Fibroblast of peridontal ligament (primary cell): Measurements from ENCODE around the gene TRIP6.
"Not testable (repeated sequence)": the region's sequence is repeated elsewhere in the genome, so short reads cannot be mapped to it uniquely, and the experiment has no call there.

Experiments used
- DNase-seq: peaks from one replicate; pipeline ENCODE4 v3.0.0-alpha.2; 2010; ENCODE audit errors: extremely low read depth

Gene TRIP6

DNA sequence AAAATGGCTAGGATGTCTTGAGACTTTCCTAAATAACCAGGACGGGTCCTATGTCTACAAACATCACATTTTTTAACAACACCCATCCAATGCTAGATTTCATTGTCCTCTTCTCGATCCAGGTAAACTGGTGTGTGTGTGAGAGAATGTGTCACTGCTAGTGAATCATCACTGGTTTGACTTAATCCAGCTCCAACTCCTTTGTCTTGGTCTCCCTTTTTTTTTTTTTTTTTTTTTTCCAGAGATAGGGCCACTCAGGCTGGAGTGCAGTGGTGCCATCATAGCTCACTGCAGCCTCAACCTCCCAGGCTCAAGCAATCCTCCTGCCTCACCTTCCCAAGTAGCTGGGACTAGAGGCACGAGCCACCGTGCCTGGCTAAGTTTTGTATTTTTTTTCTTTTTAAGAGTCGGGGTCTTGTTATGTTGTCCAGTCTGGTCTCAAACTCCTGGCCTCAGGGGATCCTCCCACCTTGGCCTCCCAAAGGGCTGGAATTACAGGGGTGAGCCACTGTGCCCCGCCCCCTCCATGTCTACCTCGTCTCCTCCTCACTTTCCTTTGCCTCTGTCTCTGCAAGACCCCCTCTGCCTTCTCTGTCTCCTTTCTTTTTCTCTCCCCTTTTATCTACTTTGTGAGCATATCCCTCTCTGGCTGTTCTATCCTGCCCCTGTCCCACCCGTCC lies 24.5 kb downstream of the TRIP6 start:
- no peak for DNase-seq

DNA sequence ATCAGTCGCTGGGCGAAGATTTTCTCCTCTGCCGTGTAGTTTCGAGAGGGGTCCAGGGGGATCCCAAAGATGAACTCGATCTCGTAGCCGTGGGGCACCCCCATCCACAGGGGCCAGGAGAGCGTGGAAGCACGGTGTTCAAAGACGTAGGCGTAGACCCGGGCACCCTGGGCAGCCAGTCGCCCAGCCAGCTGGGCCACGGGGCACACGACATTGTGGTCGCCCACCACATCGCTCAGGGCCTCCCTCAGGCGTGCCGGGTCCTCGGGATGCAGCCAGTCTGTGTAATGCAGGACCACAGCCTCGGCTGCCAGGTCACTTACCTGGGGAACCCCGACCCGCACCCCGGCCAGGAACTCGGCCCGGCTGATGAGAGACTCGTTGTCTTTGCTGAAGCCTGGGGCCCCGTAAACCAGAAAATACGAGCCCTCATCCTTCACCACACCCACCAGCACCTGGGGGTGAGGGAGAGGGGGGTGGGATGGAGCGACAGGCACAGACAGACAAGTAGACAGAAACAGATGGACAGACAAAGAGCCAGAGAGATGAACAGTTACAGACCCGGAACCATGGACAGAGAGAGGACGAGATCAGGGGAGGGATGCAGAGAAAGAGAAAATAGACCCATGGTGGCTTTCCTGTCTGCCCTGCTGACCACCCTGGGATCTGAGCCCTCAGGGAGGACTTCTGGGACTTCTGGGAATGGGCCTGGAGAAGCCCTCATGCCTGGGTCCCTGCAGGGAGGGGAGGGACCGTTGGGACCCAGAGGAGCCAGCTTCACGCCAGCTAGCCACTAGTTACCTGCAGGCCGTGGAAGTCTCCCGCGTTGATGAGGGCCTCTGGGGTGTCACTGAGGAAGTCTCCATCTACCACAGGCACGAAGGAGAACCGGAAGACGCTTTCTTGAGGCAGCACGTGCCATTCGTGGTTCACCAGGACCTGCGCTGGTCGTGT lies 25.5 kb downstream of the TRIP6 start:
- no peak for DNase-seq

DNA sequence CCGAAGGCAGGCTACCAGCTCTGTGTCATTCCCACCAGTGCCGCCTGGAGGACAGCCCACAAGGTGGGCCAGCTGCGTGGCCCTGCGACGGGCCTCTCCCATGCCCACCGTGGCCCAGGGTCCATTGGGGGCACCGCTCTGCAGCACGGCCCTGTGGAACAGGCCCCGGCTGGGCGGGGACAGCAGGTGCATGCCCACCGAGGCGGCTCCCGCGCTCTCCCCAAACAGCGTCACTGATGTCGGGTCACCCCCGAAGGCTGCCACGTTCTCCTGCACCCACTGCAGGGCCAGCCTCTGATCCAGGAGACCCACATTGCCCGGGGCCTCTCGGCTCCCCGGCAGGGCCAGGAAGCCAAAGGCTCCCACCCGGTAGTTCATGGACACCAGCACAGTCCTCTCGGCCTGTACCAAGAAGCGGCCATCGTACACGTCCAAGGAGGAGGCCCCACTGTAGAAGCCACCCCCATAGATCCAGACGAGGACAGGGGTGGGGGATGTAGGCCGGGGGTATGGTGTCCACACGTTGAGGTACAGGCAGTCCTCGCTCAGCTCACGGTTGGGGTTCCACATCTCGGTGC lies 26.2 kb downstream of the TRIP6 start:
- DNase-seq = no peak

DNA sequence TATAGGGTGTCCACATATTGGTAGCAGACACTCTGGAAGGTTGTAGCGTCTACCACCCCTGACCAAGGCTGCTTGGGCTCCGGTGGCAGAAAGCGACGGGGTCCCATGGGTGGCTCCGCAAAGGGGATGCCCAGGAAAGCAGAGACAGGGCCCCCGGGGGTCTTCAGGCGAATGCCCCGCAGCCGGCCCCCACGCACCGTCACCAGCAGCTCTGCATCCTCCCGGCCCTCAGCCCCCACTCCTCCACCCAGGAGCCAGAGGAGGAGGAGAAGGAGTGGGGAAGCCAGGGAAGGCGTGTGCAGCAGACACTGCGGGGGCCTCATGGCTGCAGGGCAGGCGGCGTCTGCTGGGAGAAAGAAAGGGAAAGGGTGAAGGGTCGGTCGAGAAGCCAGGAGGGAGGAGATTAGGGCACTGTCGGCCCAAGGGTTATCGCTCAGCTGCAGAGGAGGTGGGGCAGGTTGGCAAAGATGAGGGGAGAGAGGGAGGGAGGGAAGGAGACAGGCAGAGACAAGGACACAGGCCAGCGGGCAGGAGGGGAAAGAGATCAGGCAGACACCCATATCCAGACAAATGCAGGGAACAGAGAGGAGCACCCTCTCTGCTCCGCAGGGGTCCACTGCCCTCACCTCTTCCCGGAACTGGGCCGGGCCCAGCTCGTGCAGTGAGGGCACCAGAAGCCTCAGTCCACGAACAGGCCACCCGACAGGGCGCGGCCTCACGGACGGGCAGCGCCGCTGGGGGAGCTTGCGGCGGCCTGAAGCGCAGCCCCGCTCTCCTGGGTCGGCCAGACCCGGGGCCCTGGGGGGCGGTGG lies 26.9 kb downstream of the TRIP6 start:
- DNase-seq = no peak

DNA sequence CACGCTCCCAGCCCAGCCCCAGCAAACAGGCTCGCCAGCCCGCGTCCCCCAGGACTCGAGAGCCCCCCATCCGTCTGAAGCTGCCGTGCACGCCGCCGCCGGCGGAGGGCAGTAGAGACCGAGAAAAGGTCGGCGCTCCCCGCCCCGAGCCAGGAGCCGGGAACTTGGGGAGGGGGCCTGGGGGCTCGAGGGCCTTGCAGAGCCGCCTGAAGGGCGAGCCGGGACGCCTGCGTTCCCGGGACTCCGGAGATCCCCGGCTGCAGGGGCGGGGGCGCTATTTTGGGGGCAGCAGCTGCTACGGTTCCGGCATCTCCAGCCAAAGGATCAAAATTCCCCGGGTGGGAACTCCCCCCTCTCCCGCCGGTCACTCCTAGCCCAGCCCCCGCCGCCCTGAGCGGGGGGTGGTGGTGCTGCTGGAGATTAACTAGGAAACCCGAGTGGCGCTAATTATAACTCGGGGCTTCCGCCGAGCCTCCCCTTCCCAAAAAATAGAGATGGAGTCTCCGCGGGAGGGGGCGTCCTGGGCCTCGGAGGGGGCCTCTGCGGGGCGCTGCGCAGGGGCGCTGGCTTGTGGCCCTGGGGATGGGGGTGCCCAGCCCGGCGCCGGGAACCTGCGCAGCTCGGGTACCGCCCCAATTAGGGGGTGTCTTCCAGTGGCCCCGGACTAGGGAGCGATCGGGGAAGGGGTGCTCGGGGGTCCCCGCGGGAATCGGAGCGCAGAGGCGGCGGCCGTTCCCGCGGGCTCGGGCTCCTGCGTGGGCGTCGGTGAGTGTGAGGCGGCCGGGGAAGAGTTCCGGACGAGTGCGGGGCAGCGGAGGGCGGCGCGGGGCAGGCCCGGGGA lies 27.9 kb downstream of the TRIP6 start:
- no peak for DNase-seq

DNA sequence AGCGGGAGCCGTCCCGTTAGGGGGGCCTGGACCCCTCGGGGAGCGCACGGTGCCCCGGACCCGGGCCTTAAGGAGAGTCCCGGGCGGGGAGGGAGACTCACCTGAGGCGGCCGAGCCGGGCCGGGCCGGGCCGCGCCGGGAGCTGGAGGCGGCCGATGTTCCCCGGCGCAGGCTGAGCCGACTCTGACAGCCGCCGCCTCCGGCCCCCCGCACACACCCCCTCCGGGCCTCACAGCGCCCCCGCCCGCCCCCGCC lies 28.4 kb downstream of the TRIP6 start, which contains the start of gene ACHE:
TSS of gene ACHE (minus strand) at position 188 of the 255 bp plus-strand sequence. CDS start 1,656 bp downstream, outside the sequence.
- DNase-seq = no peak

DNA sequence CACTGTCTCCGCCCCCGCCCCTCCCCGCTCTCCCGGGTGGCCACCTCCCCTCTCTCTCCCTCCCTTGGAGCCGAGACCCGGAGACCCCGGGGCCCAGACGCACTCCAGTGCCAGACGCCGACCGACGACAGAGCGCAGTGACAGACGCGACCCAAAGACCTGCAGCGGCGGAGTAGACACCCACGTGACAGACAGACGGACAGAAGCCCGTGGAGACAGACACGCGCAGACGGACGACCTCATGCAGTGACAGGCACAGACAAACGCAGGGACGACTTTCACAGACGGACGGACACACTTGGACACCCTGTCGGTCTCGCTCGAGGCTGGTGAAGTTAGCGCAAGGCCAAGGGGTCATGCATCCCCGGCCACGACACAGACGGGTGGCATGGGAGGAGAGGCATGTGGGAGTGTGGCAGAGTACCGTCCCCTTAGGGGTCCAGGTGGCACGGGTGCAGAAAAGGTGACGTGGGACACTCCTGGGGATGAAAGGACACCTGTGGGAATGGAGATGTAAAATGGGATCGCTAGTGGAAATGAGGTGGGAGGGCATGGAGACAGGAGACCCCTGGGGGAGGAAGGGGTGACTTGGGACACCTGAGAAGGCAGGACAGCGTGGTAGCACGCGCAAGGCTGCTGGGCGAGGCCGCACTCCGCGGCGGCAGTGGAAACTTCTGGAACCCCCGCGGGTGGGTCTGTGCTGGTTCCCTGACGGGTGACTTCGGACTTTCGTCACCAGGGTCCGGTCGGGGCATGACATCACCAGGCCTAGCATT lies 29.0 kb downstream of the TRIP6 start:
- no peak for DNase-seq

DNA sequence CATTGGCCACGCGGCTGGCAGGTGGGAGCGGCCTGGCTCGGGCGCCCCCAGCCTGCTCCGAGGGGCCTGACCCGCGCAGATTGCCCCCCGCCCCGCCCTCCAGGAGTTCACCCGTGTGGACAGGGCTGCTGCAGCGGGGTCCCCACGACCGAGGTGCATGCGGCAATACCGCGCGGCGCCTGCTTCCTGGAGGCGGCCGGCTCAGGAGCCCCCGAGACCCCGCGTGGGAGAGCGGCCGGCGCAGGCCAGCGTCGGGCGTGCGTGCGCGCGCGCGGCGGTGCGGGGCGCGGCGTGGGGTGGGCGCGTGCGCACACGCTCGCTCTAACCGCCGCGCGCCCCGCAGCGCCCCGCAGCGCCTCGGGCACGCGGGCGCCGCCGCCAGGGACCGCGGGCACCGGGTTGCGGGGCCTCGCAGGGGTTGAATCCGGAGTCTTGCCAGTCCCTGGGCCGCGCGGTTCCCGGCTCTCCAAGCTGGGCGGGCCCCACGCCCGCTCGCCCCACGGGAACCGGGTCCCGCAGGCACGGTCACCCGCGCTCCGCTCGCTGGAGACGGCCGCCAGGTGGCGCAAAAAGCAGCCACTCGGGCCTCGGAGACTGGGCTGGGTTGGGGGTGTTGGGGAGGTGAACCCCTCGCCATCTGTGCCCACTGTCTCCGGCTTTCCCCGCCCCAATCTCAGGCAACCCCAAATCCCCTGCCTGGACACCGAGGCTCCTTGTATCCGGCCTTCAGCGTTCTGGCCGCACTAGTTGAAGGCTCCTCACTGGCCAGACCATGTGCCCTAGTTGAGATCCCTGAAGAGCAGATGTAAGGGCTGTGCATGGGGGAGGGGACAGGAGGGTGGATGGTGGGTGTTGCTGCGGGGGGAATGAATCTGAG lies 29.8 kb downstream of the TRIP6 start:
- no peak for DNase-seq

DNA sequence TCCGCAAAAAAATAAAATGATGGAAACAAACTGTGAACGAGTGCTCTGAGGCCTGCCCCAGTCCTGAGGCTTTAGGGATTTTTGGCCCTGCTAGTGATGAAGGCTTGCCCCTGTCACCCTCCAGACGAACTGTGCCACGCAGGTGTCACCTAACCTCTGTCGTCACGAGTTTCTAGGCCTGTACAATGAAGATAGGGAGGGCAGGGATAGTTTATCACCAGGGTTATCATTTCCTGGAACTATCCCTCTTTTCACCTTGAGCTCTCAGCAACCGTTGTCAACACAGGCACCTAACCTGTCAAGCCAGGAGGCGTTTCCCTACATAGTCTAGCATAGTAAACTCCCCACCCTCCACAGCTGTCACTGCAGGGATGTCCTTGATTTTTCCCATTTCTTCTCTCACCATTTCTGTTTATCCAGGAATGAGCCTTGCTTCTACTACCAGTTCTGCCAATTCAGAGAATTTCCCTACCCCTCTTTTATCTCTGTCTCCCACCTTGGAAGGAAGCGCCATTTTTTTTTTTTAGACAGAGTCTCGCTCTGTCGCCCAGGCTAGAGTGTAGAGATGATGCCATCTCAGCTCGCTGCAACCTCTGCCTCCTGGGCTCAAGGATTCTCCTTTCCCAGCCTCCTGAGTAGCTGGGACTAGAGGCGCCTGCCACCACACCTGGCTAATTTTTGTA lies 30.7 kb downstream of the TRIP6 start:
- no peak for DNase-seq

DNA sequence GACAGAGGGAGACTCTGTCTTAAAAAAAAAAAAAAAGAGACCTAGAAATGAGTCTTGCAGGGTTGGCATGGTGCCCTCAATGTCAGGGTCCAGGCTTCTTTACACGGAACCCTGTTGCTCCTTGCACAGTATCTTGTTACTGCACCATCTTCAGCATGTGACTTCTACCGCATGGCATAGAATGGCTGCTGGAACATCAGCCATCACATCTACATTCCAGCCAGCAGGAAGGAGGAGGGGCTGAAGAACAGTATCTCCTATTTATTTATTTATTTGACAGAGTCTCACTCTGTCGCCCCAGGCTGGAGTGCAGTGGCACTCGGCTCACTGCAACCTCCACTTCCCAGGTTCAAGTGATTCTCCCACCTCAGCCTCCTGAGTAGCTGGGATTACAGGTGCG lies 32.2 kb downstream of the TRIP6 start:
- DNase-seq = no peak

DNA sequence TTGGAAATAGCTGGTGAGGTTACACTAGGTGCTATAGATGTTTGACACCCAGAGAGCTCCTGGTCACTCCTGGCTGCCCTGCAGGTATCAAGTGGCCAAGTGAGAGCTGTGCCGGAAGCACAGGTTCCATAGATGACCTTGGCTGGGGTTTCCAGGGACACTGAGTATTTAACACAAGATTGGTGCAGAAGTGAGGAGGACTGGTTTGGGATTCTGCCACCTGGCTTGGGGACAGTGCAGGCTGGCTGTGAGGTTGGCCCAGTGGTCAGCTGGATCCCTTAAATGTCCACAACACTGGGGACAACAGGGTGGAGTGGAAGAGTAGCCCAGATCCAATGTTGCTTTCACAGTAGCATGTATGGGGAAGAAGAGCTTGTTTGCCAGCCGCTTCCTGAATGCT lies 33.8 kb downstream of the TRIP6 start:
- DNase-seq = no peak

DNA sequence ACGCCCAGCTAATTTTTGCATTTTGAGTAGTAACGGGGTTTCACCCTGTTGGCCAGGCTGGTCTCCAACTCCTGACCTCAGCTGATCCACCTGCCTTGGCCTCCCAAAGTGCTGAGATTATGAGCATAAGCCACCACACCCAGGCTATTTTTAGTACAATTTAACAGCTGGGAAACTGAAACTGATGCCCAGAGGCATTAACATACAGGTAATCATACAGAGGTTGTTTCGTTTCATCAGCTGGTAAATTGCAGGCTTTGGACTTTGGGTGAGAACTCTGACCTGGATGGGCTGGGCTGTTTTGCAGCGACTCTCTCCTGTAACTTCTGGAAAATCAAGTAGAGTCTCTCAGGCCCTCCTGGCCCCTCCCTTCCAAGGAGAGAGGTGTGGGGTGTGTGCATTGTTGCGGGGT lies 34.7 kb downstream of the TRIP6 start:
- DNase-seq = no peak

DNA sequence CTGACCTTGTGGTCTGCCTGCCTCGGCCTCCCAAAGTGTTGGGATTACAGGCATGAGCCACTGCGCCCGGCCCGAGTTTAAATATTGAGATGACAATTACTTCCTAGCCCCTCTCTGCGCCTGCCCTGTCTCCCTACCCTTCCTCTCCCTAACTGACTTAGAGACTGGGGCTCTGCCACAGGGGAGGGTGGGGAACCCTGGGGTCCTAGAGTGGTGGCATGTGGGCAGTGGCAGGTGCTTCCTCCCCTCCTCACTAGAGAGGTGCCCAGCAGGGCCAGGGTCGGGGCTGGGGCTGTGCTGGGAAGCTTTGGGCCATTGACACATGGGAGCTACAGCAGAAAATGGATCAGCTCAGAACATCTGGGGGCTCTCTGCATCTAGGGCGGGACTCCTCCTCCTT lies 35.5 kb downstream of the TRIP6 start:
- no peak for DNase-seq

DNA sequence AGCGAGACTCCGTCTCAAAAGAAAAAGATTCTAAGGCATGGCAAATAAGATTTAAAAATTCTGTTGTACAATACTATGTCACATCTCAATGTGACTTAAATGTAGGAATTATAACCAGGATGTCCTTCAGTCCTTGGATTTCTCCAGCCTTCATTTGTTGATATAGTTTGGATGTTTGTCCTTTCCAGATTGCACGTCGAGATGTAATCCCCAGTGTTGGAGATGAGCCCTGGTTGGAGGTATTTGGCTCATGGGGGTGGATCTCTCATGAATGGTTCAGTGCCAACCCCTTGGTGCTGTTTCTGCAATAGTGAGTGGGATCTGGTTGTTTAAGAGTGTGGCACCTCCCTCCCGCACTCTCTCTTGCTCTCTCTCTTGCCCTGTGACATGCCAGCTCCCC lies 41.3 kb downstream of the TRIP6 start:
- DNase-seq = no peak

DNA sequence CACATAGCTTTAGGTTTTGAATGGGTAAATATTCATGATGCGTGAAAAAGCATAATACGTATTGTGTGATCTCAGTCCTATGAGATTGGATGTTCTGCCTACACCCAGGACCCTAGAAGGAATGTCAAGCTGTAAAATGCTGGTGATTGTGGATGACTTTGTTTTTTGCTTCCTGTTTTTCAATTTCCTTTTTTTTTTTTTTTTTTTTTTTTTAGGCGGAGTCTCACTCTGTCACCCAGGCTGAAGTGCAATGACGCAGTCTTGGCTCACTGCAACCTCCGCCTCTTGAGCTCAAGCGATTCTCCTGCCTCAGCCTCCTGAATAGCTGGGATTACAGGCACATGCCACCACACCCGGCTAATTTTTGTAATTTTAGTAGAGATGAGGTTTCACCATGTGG lies 43.3 kb downstream of the TRIP6 start:
- not testable (repeated sequence) for DNase-seq

DNA sequence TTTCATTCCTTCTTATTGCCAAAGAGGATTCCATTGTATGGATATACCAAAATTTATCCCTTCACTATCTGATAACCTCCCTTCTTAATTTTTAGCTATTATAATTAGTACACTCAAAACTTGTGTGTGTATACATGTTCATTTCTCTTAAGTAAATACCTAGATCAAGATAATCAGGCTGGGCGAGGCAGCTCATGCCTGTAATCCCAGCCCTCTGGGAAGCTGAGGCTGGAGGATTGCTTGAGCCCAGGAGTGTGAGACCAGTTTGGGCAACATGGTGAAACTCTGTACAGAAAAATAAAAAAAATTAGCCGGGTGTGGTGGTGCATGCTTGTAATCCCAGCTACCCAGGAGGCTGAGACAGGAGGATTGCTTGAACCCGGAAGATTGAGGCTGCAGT lies 44.3 kb downstream of the TRIP6 start:
- no peak for DNase-seq

DNA sequence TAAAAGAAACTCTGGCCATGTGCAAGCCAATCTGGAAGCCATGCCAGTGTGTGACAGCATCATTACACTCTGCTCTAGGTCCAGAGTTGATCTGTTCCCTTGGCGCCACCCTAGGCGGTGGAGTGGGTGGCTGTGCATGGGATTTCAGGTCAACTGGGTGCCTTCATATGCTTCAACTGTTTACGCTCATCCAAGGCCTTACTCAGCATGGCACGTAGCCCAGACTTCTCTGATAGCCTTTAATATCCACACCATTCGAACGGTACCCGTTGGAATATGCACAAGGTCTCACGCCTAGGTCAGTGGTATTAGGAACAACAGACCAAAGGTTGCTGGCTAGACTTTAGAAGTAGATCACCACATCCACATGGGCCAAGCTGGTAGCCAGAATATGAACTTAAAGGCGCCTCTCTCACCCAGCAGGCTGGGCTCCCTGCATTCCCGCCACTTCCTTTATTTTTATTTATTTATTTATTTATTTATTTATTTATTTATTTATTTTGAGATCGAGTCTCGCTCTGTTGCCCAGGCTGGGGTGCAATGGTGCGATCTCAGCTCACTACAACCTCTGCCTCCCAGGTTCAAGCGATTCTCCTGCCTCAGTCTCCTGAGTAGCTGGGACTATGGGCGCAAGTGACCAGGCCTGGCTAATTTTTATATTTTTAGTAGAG lies 47.2 kb downstream of the TRIP6 start:
- DNase-seq = no peak

DNA sequence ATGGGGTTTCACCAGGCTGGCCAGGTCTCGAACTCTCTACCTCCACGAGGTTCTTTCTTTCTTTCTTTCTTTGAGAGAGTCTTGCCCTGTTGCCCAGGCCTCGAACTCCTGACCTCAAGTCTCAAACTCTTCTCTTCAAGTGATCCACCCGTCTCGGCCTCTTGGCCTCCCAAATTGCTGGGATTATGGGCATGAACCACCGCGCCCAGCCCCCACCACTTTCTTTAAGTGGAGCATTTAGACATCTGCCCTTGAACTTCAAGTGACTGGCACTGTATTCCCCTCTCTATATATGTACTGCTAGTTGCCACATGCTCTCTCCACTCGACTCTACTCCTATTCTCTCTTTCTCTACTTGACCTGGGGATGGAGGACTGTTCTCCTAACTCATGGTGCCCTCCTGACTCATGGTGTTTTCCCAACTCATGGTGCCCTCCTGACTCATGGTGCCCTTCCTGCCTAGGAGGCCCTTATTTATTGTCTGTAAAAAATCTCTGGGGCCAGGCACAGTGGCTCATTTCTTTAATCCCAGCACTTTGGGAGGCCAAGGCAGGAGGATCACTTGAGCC lies 47.8 kb downstream of the TRIP6 start:
- no peak for DNase-seq
